ENCODE data around the gene TSPAN9. TPM values are rescaled to one million over a fixed set of nuclear protein-coding genes. Genes with fewer than 3 reads are reported as not detected.
A peak's percentile ranks its signal among the peaks of the same experiment; 100 is the strongest.

The TSPAN9 gene
- total RNA-seq, 1 donor from 2014 or later = 23.8 TPM

DNA sequence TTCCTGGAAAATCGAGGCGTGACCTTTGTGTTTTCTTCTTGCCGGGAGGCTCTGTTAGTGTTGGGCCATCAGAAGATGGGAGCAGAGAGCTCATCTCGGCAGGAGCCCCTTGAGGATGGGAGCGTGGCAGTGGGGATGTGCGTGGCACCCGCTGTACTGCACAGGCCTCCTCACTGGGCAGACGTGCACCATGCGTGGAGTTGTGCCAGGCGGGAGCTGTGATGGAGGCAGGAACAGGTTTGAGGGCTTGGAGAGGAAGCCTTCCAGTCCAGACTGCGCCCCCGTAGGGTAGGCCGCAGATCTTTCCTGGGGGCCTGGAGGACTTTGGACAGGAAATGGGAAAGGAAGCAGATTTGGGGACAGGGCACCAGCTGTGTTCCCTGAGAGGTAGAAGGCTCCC lies 197.5 kb downstream of the TSPAN9 start:
- TF ChIP-seq, protein P1, sequence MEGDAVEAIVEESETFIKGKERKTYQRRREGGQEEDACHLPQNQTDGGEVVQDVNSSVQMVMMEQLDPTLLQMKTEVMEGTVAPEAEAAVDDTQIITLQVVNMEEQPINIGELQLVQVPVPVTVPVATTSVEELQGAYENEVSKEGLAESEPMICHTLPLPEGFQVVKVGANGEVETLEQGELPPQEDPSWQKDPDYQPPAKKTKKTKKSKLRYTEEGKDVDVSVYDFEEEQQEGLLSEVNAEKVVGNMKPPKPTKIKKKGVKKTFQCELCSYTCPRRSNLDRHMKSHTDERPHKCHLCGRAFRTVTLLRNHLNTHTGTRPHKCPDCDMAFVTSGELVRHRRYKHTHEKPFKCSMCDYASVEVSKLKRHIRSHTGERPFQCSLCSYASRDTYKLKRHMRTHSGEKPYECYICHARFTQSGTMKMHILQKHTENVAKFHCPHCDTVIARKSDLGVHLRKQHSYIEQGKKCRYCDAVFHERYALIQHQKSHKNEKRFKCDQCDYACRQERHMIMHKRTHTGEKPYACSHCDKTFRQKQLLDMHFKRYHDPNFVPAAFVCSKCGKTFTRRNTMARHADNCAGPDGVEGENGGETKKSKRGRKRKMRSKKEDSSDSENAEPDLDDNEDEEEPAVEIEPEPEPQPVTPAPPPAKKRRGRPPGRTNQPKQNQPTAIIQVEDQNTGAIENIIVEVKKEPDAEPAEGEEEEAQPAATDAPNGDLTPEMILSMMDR (conservative IDR thresholded peaks at IDR 0.05) = no peak
- H3K9me3 Mint-ChIP-seq = no peaks in the 10 kb centered on the region
- H3K36me3 Mint-ChIP-seq (ENCODE audit: low read depth) = no peaks in the 10 kb centered on the region
- peaks cover 15% of the 10 kb centered on the region for H3K4me1 Mint-ChIP-seq
- H3K27ac Mint-ChIP-seq (ENCODE audit: unreplicated experiment) = no peak overlapping the region
- no peak for DNase-seq (ENCODE audit: low read depth, low spot score)
- H3K4me3 Mint-ChIP-seq = no peak overlapping the region
- H3K27me3 Mint-ChIP-seq (ENCODE audit: low read depth) = no peaks in the 10 kb centered on the region

- H3K27ac Mint-ChIP-seq (ENCODE audit: unreplicated experiment) = no peak overlapping the region
- peaks cover 16% of the 10 kb centered on the region for H3K4me1 Mint-ChIP-seq
- TF ChIP-seq, protein P1 (conservative IDR thresholded peaks at IDR 0.05) = peak; percentile 100
- H3K9me3 Mint-ChIP-seq = no peaks in the 10 kb centered on the region
- DNase-seq (ENCODE audit: low read depth, low spot score) = peak; percentile 87
- H3K4me3 Mint-ChIP-seq = no peak overlapping the region
- no peaks in the 10 kb centered on the region for H3K27me3 Mint-ChIP-seq (ENCODE audit: low read depth)
- no peaks in the 10 kb centered on the region for H3K36me3 Mint-ChIP-seq (ENCODE audit: low read depth)
These were observed 198.2 kb downstream of the TSPAN9 start for GRCh38 chr12:3275171-3276041.

DNA sequence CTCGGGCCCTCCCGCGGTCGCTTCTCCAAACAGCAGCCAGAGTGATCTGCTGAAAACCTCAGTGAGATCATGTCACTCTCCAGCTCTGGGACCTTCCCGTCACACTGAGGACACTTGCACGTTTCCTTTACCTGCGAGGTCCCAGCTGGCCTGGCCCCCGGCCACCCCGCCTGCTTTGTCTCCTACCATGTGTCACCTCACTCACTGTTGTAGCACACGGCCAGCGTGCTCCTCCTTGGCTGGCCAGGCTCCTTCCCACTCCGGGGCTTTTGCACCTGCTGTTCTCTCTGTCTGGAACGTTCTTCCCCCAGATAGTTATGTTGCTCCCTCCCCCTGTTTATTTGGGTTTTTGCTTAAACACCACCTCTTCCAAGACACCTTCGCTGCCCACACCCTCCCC lies 199.0 kb downstream of the TSPAN9 start:
- no peaks in the 10 kb centered on the region for H3K9me3 Mint-ChIP-seq
- H3K27ac Mint-ChIP-seq (ENCODE audit: unreplicated experiment) = no peak overlapping the region
- no peaks in the 10 kb centered on the region for H3K36me3 Mint-ChIP-seq (ENCODE audit: low read depth)
- H3K4me1 Mint-ChIP-seq = peaks cover 12% of the 10 kb centered on the region
- no peak for DNase-seq (ENCODE audit: low read depth, low spot score)
- no peak overlapping the region for H3K4me3 Mint-ChIP-seq
- no peaks in the 10 kb centered on the region for H3K27me3 Mint-ChIP-seq (ENCODE audit: low read depth)
- TF ChIP-seq, protein P1 (conservative IDR thresholded peaks at IDR 0.05) = no peak

- Mint-ChIP-seq H3K4me3 (no peak overlapping the region), H3K27ac (ENCODE audit: unreplicated experiment) (no peak overlapping the region), H3K36me3 (ENCODE audit: low read depth) (no peaks in the 10 kb centered on the region), H3K4me1 (peaks cover 4% of the 10 kb centered on the region), H3K9me3 (no peaks in the 10 kb centered on the region), H3K27me3 (ENCODE audit: low read depth) (no peaks in the 10 kb centered on the region)
- TF ChIP-seq, protein P1 (conservative IDR thresholded peaks at IDR 0.05) = no peak
- DNase-seq (ENCODE audit: low read depth, low spot score) = no peak
These were observed 200.2 kb downstream of the TSPAN9 start for GRCh38 chr12:3277306-3277943.

- Mint-ChIP-seq H3K9me3 (no peaks in the 10 kb centered on the region), H3K36me3 (ENCODE audit: low read depth) (no peaks in the 10 kb centered on the region), H3K27ac (ENCODE audit: unreplicated experiment) (peak overlapping the region; percentile 85), H3K4me3 (no peak overlapping the region), H3K27me3 (ENCODE audit: low read depth) (no peaks in the 10 kb centered on the region), H3K4me1 (peaks cover 4% of the 10 kb centered on the region)
- TF ChIP-seq, protein P1 (conservative IDR thresholded peaks at IDR 0.05) = no peak
- DNase-seq (ENCODE audit: low read depth, low spot score) = no peak
These were observed 201.7 kb downstream of the TSPAN9 start for GRCh38 chr12:3278681-3279414.

Measured in neural crest cell (in vitro differentiated cells).